OCI-LY1 (cell line): Measurements from ENCODE around the gene MED27.

ENCODE experiments used
- H2AFZ ChIP-seq: fragments of 200-600 bp; sonication (generic), shearing (Covaris generic); 2 replicates; pipeline ENCODE4 v1.6.0; 2014; ENCODE audit warnings: antibody characterized with exemption, mild to moderate bottlenecking, low read length
- H3F3A ChIP-seq: fragments of 200-600 bp; sonication (generic), shearing (Covaris generic); 2 replicates; pipeline ENCODE4 v1.6.0; 2014; ENCODE audit warnings: mild to moderate bottlenecking, antibody characterized with exemption, low read length, moderate library complexity; ENCODE audit not compliant: insufficient read depth
- H3K27ac ChIP-seq: fragments of 200-600 bp; sonication (generic); 2 replicates; pipeline ENCODE4 v1.5.1; 2014; ENCODE audit warnings: low read length, mixed run types, mild to moderate bottlenecking, low read depth; ENCODE audit not compliant: poor library complexity, severe bottlenecking
- H3K27me3 ChIP-seq: fragments of 200-600 bp; sonication (generic); 2 replicates; pipeline ENCODE4 v1.6.0; 2014; ENCODE audit warnings: antibody characterized with exemption, mild to moderate bottlenecking, low read length, moderate library complexity; ENCODE audit not compliant: insufficient read depth
- H3K36me3 ChIP-seq: fragments of 200-600 bp; sonication (generic); 2 replicates; pipeline ENCODE4 v1.6.1; 2014; ENCODE audit warnings: mild to moderate bottlenecking, antibody characterized with exemption, low read length, moderate library complexity, mixed read lengths; ENCODE audit not compliant: insufficient read depth
- H3K4me1 ChIP-seq: fragments of 200-600 bp; sonication (generic); 2 replicates; pipeline ENCODE4 v1.5.1; 2014; ENCODE audit warnings: mild to moderate bottlenecking, low read length, moderate library complexity; ENCODE audit not compliant: insufficient read depth, severe bottlenecking
- H3K4me2 ChIP-seq: fragments of 200-600 bp; sonication (generic), shearing (Covaris generic); 2 replicates; pipeline ENCODE4 v1.6.1; 2014; ENCODE audit warnings: low read length
- H3K4me3 ChIP-seq: fragments of 200-600 bp; sonication (generic); 2 replicates; pipeline ENCODE4 v1.5.1; 2014; ENCODE audit warnings: low read length, low read depth, mild to moderate bottlenecking, mixed read lengths; ENCODE audit not compliant: poor library complexity, severe bottlenecking
- H3K79me2 ChIP-seq: fragments of 200-600 bp; shearing (Covaris generic); 2 replicates; pipeline ENCODE4 v1.6.1; 2016; ENCODE audit warnings: mixed run types, low read length, mixed read lengths; ENCODE audit not compliant: insufficient read depth
- H3K9ac ChIP-seq: fragments of 200-600 bp; sonication (generic), shearing (Covaris generic); 2 replicates; pipeline ENCODE4 v1.6.1; 2014; ENCODE audit warnings: mild to moderate bottlenecking, low read length, mixed read lengths
- H3K9me2 ChIP-seq: fragments of 200-600 bp; sonication (generic), shearing (Covaris generic); 2 replicates; pipeline ENCODE4 v1.6.1; 2014; ENCODE audit warnings: low read depth, mild to moderate bottlenecking, low read length, mixed read lengths
- H3K9me3 ChIP-seq: fragments of 200-600 bp; shearing (Covaris generic); 2 replicates; pipeline ENCODE4 v1.6.1; 2014; ENCODE audit warnings: low read length, mixed read lengths
- H4K20me1 ChIP-seq: fragments of 200-600 bp; sonication (generic), shearing (Covaris generic); 2 replicates; pipeline ENCODE4 v1.6.0; 2016; ENCODE audit warnings: mild to moderate bottlenecking, low read length; ENCODE audit not compliant: insufficient read depth
- EZH2 ChIP-seq: fragments of 200-600 bp; sonication (generic), shearing (Covaris generic); IDR thresholded peaks from 2 replicates; pipeline ENCODE4 v1.8.0; 2017; ENCODE audit warnings: borderline replicate concordance, mixed run types, mild to moderate bottlenecking, antibody characterized with exemption, low read length, moderate library complexity, mixed read lengths
- TF ChIP-seq, protein P1 (sequence below): fragments of 200-600 bp; sonication (generic), shearing (Covaris generic); IDR thresholded peaks from 2 replicates; pipeline ENCODE4 v1.5.1; 2017; ENCODE audit warnings: mild to moderate bottlenecking, antibody characterized with exemption, low read length, moderate library complexity, mixed read lengths

The MED27 gene

DNA sequence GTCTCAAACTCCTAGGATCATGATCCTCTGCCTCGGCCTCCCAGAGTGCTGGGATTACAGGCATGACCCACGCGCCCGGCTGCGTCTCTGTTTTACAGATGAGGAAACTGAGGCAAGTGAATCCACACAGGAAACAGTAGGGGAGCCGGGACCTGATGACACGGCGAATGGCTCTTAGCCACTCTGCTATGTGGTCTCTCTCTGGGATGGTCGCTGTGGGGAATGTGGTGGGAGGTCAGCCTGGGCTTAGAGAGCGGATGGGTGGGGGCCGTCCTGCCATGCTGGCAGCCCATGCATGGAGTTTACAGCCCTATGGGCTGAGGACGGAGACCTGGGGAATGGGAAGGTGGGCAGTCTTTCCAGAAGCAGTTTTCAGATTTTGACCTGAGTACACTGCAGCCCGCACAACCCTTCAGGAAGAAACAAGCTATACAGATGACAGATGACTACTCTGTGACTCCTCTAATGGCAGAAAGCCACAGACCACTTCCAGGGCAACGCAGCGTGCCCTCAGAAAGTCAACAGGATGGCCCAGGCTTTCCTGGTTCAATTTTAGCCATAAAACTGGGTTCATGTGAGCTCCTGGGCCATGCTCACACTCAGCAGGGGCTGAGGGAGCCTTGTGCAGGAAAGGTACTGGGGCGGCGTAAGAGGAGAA, 203.7 kb downstream of the MED27 start:
- Histone ChIP-seq H3K36me3 (no peaks in the 10 kb centered on the region), H3K9me3 (no peaks in the 10 kb centered on the region), H3K9me2 (no peaks in the 10 kb centered on the region), H2AFZ (no peak overlapping the region), H3K27me3 (no peaks in the 10 kb centered on the region), H4K20me1 (no peaks in the 10 kb centered on the region), H3K9ac (no peak overlapping the region), H3K4me1 (no peaks in the 10 kb centered on the region), H3F3A (no peaks in the 10 kb centered on the region), H3K27ac (no peak overlapping the region), H3K4me3 (no peak overlapping the region), H3K4me2 (no peak overlapping the region), H3K79me2 (no peaks in the 10 kb centered on the region)
- TF ChIP-seq EZH2: no peak
- TF ChIP-seq, protein P1, sequence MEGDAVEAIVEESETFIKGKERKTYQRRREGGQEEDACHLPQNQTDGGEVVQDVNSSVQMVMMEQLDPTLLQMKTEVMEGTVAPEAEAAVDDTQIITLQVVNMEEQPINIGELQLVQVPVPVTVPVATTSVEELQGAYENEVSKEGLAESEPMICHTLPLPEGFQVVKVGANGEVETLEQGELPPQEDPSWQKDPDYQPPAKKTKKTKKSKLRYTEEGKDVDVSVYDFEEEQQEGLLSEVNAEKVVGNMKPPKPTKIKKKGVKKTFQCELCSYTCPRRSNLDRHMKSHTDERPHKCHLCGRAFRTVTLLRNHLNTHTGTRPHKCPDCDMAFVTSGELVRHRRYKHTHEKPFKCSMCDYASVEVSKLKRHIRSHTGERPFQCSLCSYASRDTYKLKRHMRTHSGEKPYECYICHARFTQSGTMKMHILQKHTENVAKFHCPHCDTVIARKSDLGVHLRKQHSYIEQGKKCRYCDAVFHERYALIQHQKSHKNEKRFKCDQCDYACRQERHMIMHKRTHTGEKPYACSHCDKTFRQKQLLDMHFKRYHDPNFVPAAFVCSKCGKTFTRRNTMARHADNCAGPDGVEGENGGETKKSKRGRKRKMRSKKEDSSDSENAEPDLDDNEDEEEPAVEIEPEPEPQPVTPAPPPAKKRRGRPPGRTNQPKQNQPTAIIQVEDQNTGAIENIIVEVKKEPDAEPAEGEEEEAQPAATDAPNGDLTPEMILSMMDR: no peak

DNA sequence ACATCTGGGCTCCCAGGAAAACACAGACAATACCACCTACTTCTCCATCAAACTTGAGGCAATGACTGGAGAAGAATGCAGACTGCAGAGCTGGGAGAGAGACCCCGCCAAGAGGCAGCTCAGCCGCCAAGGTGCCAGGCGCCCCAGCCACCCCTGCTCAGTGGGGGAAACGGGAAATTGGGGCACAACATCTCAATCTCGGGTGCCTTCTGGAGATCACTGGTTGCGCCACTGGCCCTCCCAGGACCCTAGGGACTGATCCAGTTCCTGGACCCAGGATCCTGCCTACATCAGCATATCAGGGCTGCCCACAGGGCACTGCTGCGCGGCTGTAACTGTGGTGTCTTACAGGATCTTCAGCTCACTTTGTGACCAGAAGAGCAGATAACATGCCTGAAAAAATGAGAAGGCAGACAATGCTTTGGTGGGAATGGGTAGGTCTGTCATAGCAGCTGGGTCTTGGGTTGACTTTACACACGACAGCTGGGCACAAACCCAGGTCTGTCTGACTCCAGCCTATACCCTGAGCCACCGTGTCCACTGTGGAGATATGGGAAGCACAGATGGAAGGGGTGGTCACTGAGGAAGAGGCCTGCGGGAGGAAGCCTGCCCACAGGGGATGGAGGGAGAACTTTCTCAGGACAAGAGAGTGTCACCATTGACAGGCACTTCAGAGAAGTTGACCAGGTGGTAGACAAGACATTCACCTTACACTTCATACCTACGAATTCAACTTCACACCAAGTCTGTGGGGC, 204.6 kb downstream of the MED27 start:
- no peaks in the 10 kb centered on the region for H3K27me3 ChIP-seq
- H3K4me2 ChIP-seq: no peak overlapping the region
- no peaks in the 10 kb centered on the region for H3K9me3 ChIP-seq
- H3K4me3 ChIP-seq: no peak overlapping the region
- H4K20me1 ChIP-seq: no peaks in the 10 kb centered on the region
- no peaks in the 10 kb centered on the region for H3K36me3 ChIP-seq
- H3K79me2 ChIP-seq: no peaks in the 10 kb centered on the region
- H3F3A ChIP-seq: no peaks in the 10 kb centered on the region
- no peak overlapping the region for H3K9ac ChIP-seq
- H3K27ac ChIP-seq: no peak overlapping the region
- H3K9me2 ChIP-seq: no peaks in the 10 kb centered on the region
- H2AFZ ChIP-seq: no peak overlapping the region
- TF ChIP-seq, protein P1: no peak
- TF ChIP-seq EZH2: no peak
- no peaks in the 10 kb centered on the region for H3K4me1 ChIP-seq

DNA sequence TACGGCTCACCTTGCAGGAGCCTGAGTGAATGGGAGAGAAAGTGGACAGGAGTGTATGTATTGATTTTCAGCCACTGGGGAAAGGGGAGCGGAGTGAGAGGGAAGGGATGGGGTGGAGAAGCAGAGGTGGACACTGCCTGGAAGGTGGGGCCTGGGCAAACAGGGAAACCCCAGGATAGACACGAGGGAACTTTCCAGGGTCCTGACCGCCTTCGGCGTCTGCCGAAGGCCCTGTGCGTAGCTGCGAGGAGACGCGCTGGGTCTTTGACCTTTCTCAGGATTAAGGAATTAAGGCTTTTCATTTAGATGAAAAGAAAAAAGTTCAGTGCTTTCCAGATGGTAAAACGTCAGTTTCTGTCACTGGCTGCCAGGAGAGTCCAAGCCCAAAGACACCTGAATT, 205.2 kb downstream of the MED27 start:
- Histone ChIP-seq H3K9me3 (no peaks in the 10 kb centered on the region), H2AFZ (no peak overlapping the region), H4K20me1 (no peaks in the 10 kb centered on the region), H3K36me3 (no peaks in the 10 kb centered on the region), H3K9ac (no peak overlapping the region), H3K27me3 (no peaks in the 10 kb centered on the region), H3K4me1 (no peaks in the 10 kb centered on the region), H3K79me2 (no peaks in the 10 kb centered on the region), H3F3A (no peaks in the 10 kb centered on the region), H3K27ac (no peak overlapping the region), H3K4me3 (no peak overlapping the region), H3K4me2 (no peak overlapping the region), H3K9me2 (no peaks in the 10 kb centered on the region)
- TF ChIP-seq EZH2: no peak
- TF ChIP-seq, protein P1: no peak
